8988T (cell line): ENCODE data around the gene LYRM4.
"Not testable (repeated sequence)": the region's sequence is repeated elsewhere in the genome, so short reads cannot be mapped to it uniquely, and the experiment has no call there.

Source experiments
- DNase-seq: peaks from one replicate; pipeline ENCODE4 v3.0.0; 2011

The LYRM4 gene

DNA sequence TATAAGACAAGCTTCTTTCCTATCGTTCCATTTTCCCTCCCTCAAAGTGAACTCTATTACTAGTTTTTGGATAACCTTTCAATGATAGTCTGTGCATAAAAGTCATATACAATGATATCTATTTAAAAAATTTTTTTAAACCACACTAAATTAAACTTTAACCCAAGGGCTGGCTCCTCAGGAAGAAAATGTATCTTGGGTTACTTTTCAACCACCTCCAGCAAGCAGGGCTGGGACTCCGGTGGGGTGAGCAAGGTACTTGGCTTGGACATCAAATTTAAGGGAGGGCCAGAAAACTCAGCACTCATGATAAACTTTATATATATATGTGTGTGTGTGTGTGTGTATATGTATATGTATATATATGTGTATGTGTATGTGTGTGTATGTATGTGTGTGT is 189.5 kb downstream of the LYRM4 start:
- DNase-seq, result no peak

GRCh38 chr6:5068153-5068751 is 192.5 kb downstream of the LYRM4 start:
- no peak for DNase-seq

DNA sequence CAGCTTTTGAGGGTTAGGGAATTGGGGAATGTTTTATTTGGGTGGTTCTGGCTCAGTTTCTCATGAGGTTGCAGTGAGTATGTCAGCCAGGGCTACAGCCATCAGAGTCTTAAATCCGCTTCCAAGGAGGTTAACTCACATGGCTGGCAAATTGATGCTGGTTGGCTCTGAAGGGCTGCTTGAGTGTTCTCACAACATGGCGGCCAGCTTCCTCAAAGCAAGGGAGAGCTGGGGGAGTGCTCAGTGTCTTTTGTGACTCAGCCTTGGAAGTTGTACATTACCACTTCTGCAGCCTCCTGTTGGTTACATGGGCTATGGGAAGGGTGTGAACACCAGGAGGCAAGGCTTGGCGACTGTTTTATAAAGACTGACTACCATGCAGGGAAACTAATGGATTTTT is 193.4 kb downstream of the LYRM4 start:
- no peak for DNase-seq

GRCh38 chr6:5066456-5067093 is 194.2 kb downstream of the LYRM4 start:
- no peak for DNase-seq

GRCh38 chr6:5063617-5064016 is 197.1 kb downstream of the LYRM4 start:
- no peak for DNase-seq

GRCh38 chr6:5061152-5061551 is 199.6 kb downstream of the LYRM4 start:
- no peak for DNase-seq

DNA sequence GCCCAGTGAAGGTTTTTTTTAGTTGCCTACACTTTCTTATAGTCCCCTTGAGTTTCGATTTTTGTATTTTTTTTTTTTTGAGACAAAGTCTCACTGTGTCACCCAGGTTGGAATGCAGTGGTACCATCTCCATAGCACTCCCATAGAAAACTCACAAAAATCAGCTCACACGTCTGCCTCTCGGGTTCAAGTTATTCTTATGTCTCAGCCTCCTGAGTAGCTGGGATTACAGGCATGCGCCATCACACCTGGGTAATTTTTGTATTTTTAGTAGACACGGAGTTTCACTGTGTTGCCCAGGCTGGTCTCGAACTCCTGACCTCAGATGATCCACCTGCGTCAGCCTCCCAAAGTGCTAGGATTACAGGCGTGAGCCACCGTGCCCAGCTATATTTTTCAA is 200.3 kb downstream of the LYRM4 start:
- not testable (repeated sequence) for DNase-seq

GRCh38 chr6:5059036-5059896 is 201.5 kb downstream of the LYRM4 start:
- no peak for DNase-seq
